NCI-H82 treated with DMSO at 0.1 percent for 48 hours (cell line): ENCODE measurements around the gene DUSP3.

ENCODE experiments used
- DNase-seq: peaks from one replicate; lab custom pipeline; 2025; ENCODE audit not compliant: unreplicated experiment; lab: John Stamatoyannopoulos, UW

The DUSP3 gene

GRCh38 chr17:43734376-43734775, 44.4 kb downstream of the DUSP3 start:
- DNase-seq: no peak

DNA sequence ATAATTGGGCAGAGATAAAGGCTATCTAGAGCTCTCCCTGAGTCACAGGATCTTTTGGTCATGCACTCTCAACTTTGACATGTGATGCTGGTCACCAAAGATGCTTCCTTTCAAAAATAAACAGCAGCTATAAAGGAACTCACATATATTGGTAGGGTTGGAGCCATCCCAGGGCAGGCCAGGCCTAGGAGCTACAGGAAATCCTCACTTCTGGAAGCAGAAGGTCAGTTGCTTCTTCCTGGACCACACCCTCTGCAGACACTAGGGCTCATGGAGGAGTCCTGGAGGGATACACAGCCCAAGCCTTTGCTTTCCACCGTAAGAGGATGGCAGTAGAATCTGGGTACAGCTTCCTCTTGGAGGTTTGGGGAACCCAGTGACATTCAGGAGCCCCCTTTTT, 44.8 kb downstream of the DUSP3 start:
- no peak for DNase-seq

- no peak for DNase-seq
Observed at GRCh38 chr17:43732958-43733357, 45.8 kb downstream of the DUSP3 start.

DNA sequence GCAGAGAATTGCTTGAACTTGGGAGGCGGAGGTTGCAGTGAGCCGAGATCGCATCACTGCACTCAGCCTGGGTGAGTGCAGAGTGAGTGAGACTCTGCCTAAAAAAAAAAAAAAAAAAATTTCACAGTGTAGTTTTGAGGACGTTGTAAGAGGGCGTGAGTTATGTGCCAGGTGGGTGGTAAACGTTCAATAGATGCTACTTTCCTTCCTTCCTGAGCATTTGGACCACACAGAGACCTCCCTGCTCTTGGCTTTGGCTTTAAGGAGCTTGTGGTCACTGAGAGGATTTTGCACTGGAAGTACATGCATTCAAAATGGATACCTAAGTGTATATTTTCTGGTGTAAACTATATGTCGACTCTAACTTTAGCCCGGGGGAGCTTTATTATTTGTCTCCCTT, 50.7 kb downstream of the DUSP3 start:
- DNase-seq: no peak

- DNase-seq: no peak
Observed at GRCh38 chr17:43723697-43724359, 54.9 kb downstream of the DUSP3 start.

DNA sequence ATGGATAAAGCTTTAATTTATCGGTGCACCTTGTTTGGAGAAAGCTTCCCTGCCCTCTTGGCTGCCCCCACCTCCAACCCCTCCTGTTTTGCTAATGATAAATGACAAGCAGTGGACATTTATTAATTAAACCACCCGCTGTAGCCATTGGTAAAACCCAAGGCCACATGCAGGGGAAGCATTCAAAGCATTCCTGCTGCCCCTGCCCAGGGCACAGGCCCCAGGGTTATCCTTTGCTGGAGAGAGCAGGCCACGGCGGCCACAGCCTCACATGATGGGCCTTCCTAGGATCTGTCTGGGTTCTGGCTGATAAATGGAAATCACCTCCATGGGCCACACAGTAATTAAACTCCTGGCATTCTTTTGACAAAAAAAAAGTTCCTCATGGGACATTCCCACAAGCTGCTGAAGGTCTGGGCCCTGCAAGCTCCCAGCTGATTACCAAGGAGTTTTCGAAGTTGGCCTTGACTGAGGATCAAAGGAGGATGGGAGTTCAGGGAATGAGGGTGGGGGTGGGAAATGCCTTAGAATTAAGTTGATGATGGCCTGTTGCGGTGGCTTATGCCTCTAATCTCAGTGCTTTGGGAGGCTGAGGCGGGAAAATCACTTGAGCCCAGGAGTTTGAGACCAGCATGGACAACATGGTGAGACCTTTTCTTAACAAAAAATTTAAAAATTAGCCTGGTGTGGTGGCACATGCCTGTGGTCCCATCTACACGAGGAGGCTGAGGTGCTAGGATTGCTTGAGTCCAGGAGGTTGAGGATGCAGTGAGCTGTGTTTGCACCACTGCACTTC, 55.7 kb downstream of the DUSP3 start:
- DNase-seq: no peak

- DNase-seq: no peak
Observed at GRCh38 chr17:43722269-43722619, 56.5 kb downstream of the DUSP3 start.

GRCh38 chr17:43721537-43722268, 57.1 kb downstream of the DUSP3 start:
- DNase-seq: no peak

DNA sequence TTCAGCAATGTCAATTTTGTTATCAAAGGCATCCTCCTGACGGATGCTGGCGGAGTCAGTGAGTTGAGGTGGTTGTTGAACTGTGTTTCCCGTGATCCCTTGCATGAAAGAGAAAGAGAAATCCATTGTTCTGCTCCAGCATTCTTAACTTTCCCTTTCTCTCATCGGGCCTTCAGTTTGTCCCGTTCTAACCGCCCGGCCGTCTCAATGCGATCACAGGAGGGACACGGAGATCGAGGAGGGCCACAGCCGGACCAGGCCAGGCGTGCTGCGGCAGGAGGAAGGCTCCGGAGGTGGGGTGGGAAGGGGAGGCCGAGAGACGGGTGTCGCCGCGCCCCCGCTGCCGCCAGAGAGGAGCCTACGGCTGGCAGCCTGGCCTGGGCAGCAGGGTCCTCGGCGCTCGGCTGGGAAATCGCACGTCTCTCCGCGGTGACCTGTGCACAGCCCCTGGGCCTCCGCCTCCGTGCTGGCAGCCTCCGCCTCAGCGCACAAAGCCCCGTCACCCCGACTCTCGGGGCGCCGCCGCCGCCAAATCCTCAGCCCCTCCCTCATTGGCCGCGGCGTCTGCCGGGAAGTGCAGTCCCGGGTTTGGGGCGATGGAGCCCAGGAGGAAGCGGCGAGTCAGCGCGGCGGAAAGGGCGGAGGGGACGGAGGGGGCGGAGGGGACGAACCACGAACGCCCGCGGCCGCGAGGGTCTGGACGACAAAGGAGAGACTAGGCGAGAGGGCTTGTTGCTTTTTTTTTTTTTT, 58.3 kb downstream of the DUSP3 start:
- no peak for DNase-seq

DNA sequence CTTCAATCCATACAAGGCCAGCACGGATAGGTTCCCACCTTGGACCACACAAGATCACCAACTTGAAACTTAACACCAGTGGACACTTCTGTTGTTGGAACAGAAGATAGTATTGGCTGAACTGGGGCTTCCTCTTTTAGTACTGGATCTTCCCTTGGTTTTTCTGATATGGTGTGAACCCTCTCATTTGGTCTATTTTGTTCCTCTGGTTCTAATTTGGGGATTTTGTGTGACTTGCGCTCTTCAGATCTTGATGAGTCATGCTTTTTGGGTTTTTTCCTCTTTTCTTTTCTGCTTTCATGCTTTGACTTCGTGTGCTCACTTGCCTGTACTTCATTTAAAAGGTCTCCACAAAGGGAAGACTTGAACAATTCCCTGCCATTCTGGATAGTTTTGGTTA, 59.2 kb downstream of the DUSP3 start:
- no peak for DNase-seq

DNA sequence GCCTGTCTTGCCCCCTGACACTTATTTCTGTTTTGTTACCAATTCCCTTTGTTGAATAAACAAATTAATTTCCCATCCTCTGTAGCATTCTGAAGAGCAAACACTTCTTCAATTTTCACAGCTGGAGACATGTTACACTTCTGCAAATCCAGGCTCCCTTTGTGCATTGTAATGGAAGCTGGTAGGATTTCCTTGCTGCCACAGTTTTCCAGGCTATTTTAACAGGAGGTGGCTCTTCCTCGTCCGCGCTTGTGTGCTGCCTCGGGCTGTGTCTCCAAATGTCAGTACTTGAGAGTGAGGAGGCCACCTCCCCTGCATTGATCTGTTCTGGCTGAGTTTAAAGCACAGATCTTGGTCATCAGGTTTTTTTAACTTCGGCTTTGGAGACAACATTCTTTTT, 60.2 kb downstream of the DUSP3 start:
- no peak for DNase-seq

- DNase-seq: no peak
Observed at GRCh38 chr17:43717913-43718312, 60.9 kb downstream of the DUSP3 start.
